Loucy (cell line): Measurements from ENCODE around the gene ALKBH7.
"Not testable (repeated sequence)": the region's sequence is repeated elsewhere in the genome, so short reads cannot be mapped to it uniquely, and the experiment has no call there.

ENCODE experiments used
- EZH2phosphoT487 ChIP-seq: fragments of 200-600 bp; IDR thresholded peaks from 2 replicates; pipeline ENCODE4 v1.6.1; 2018; ENCODE audit warnings: antibody characterized with exemption, mild to moderate bottlenecking, moderate library complexity, borderline replicate concordance
- TF ChIP-seq, protein P1 (sequence below): fragments of 200-600 bp; sonication (generic); conservative IDR thresholded peaks from 2 replicates; pipeline ENCODE4 v1.5.1; 2014; ENCODE audit warnings: mild to moderate bottlenecking, antibody characterized with exemption, low read length

DNA sequence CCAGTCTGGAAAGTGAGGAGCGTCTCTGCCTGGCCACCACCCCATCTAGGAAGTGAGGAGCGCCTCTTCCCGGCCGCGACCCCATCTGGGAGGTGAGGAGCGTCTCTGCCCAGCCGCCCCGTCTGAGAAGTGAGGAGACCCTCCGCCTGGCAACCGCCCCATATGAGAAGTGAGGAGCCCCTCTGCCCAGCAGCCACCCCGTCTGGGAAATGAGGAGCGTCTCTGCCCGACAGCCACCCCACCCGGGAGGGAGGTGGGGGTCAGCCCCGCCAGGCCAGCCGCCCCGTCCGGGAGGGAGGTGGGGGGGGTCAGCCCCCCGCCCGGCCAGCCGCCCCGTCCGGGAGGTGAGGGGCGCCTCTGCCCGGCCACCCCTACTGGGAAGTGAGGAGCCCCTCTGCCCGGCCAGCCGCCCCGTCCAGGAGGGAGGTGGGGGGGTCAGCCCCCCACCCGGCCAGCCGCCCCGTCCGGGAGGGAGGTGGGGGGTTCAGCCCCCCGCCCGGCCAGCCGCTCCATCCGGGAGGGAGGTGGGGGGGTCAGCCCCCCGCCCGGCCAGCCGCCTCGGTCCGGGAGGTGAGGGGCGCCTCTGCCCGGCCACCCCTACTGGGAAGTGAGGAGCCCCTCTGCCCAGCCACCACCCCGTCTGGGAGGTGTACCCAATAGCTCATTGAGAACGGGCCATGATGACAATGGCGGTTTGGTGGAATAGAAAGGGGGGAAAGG, 17.1 kb upstream of the ALKBH7 start:
- TF ChIP-seq, protein P1, sequence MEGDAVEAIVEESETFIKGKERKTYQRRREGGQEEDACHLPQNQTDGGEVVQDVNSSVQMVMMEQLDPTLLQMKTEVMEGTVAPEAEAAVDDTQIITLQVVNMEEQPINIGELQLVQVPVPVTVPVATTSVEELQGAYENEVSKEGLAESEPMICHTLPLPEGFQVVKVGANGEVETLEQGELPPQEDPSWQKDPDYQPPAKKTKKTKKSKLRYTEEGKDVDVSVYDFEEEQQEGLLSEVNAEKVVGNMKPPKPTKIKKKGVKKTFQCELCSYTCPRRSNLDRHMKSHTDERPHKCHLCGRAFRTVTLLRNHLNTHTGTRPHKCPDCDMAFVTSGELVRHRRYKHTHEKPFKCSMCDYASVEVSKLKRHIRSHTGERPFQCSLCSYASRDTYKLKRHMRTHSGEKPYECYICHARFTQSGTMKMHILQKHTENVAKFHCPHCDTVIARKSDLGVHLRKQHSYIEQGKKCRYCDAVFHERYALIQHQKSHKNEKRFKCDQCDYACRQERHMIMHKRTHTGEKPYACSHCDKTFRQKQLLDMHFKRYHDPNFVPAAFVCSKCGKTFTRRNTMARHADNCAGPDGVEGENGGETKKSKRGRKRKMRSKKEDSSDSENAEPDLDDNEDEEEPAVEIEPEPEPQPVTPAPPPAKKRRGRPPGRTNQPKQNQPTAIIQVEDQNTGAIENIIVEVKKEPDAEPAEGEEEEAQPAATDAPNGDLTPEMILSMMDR, result not testable (repeated sequence)
- not testable (repeated sequence) for TF ChIP-seq EZH2phosphoT487
